Measurements from ENCODE around the gene RBAK.

GRCh38 chr7:5005066-5005465, 40.6 kb upstream of the RBAK start:
- TF ChIP-seq CTCF (IDR thresholded peaks at IDR 0.05; ENCODE audit: low read depth, low read length) (no peak), EZH2phosphoT487 (IDR thresholded peaks at IDR 0.05; ENCODE audit: low read depth) (no peak)

All from OCI-LY3 (cell line).